NCI-H345 treated with DMSO at 0.1 percent for 48 hours (cell line): Measurements from ENCODE around the gene KDM4B.

Experiments used
- DNase-seq: peaks from one replicate; lab custom pipeline; 2025; ENCODE audit not compliant: unreplicated experiment; lab: John Stamatoyannopoulos, UW

KDM4B gene

GRCh38 chr19:5086230-5086629 is 117.3 kb downstream of the KDM4B start:
- DNase-seq, result no peak

GRCh38 chr19:5086725-5087439 is 118.0 kb downstream of the KDM4B start:
- peak; percentile 8 for DNase-seq

GRCh38 chr19:5089283-5089682 is 120.4 kb downstream of the KDM4B start:
- DNase-seq, result no peak

GRCh38 chr19:5090465-5091017 is 121.6 kb downstream of the KDM4B start:
- DNase-seq, result no peak

- DNase-seq, result peak; percentile 64
These were observed 122.2 kb downstream of the KDM4B start for GRCh38 chr19:5091018-5091683.

GRCh38 chr19:5091684-5092480 is 123.0 kb downstream of the KDM4B start:
- DNase-seq, result no peak

- no peak for DNase-seq
These were observed 123.5 kb downstream of the KDM4B start for GRCh38 chr19:5092481-5092843.

- no peak for DNase-seq
These were observed 124.5 kb downstream of the KDM4B start for GRCh38 chr19:5093297-5093928.

- no peak for DNase-seq
These were observed 125.2 kb downstream of the KDM4B start for GRCh38 chr19:5093948-5094718.

- DNase-seq, result no peak
These were observed 126.1 kb downstream of the KDM4B start for GRCh38 chr19:5094768-5095567.

GRCh38 chr19:5095568-5095850 is 126.6 kb downstream of the KDM4B start:
- no peak for DNase-seq

- no peak for DNase-seq
These were observed 127.6 kb downstream of the KDM4B start for GRCh38 chr19:5096536-5096935.

- DNase-seq, result no peak
These were observed 128.5 kb downstream of the KDM4B start for GRCh38 chr19:5097331-5097930.

- no peak for DNase-seq
These were observed 129.2 kb downstream of the KDM4B start for GRCh38 chr19:5097959-5098623.

- no peak for DNase-seq
These were observed 129.7 kb downstream of the KDM4B start for GRCh38 chr19:5098646-5099045.

- DNase-seq, result no peak
These were observed 130.8 kb downstream of the KDM4B start for GRCh38 chr19:5099701-5100221.

GRCh38 chr19:5101871-5102270 is 133.0 kb downstream of the KDM4B start:
- DNase-seq, result no peak

- DNase-seq, result no peak
These were observed 133.6 kb downstream of the KDM4B start for GRCh38 chr19:5102520-5102919.
